HCT116 (cell line): ENCODE measurements around the gene AP1B1. TPM values are rescaled to one million over a fixed set of nuclear protein-coding genes. Genes with fewer than 3 reads are reported as not detected.

Experiments
- ATAC-seq: fragments of 200-7000 bp; cut with Tn5 transposase; 2 replicates; pipeline ENCODE4 v1.9.1; 2020; ENCODE audit warnings: mild to moderate bottlenecking, moderate library complexity
- BruUV-seq: library from RNA; stranded (reverse); fragments of 400-500 nt; replicated peaks from 2 replicates; lab custom pipeline; 2021; lab: Mats Ljungman, UMichigan
- CTCF ChIA-PET: fragments of 300-600 bp; sonication (Branson Sonifier 250); formaldehyde crosslinking; loops from one replicate; lab custom pipeline; 2021; ENCODE audit warnings: antibody characterized with exemption; lab: Charles Lee
- POLR2A ChIA-PET: fragments of 300-600, 350-600 bp; sonication (Branson Sonifier 250); formaldehyde crosslinking; loops from one replicate; lab custom pipeline; 2021; ENCODE audit warnings: antibody characterized with exemption; lab: Charles Lee
- RAD21 ChIA-PET, 2 experiments: fragments of 300-600 bp; sonication (Branson Sonifier 250); formaldehyde crosslinking; loops; one replicate each; lab custom pipeline; 2023; ENCODE audit warnings: low total read pairs in 2 of 2; ENCODE audit not compliant: uncharacterized antibody in 2 of 2, unreplicated experiment in 2 of 2, low non-redundant PET in 1 of 2; lab: Charles Lee
- DNase-seq: peaks from one replicate; pipeline ENCODE4 v3.0.0-alpha.2; 2010; ENCODE audit warnings: low read depth, low spot score
- H2AFZ ChIP-seq: fragments of 200-600 bp; shearing (Covaris generic), sonication (generic); 2 replicates; pipeline ENCODE4 v1.6.1; 2017; ENCODE audit warnings: low read depth, mixed run types, mixed read lengths, antibody characterized with exemption, low read length; ENCODE audit not compliant: poor library complexity, severe bottlenecking
- H3K27ac ChIP-seq: 2 replicates; pipeline ENCODE4 v1.5.1; 2012; ENCODE audit warnings: low read depth, low read length
- H3K27me3 ChIP-seq: fragments of 200-600 bp; sonication (generic); 2 replicates; pipeline ENCODE4 v1.6.1; 2016; ENCODE audit warnings: mixed run types, low read length, mixed read lengths; ENCODE audit not compliant: insufficient read depth
- H3K36me3 ChIP-seq, 2 experiments: fragments of 200-500 bp in 1 of 2; fragments of 200-600 bp in 1 of 2; sonication (Bioruptor generic) in 1 of 2; sonication (generic) in 1 of 2; 2 replicates each; pipeline versions ENCODE4 v1.5.1 to v1.6.1; 2014 to 2016; ENCODE audit warnings: low read length in 2 of 2, inconsistent platforms in 1 of 2, mixed read lengths in 1 of 2, mixed run types in 1 of 2; ENCODE audit not compliant: insufficient read depth in 2 of 2, control insufficient read depth in 1 of 2
- H3K4me1 ChIP-seq, 2 experiments: fragments of 200-600 bp in 1 of 2; sonication (generic) in 1 of 2; 2 replicates each; pipeline versions ENCODE4 v1.5.1 to v1.6.1; 2012 to 2017; ENCODE audit warnings: low read length in 2 of 2, inconsistent platforms in 1 of 2, mild to moderate bottlenecking in 1 of 2, mixed read lengths in 1 of 2, mixed run types in 1 of 2, moderate library complexity in 1 of 2; ENCODE audit not compliant: insufficient read depth in 2 of 2, control insufficient read depth in 1 of 2
- H3K4me2 ChIP-seq: fragments of 200-600 bp; sonication (generic); 2 replicates; pipeline ENCODE4 v1.6.1; 2017; ENCODE audit warnings: mixed run types, low read length, mixed read lengths
- H3K4me3 ChIP-seq, 2 experiments: fragments of 200-600 bp in 1 of 2; sonication (generic) in 1 of 2; replicated peaks in 1 of 2; 2 replicates each; pipeline ENCODE4 v1.5.1; 2011 to 2016; ENCODE audit warnings: low read length in 2 of 2, control low read depth in 1 of 2, low read depth in 1 of 2, mild to moderate bottlenecking in 1 of 2, mixed read lengths in 1 of 2, mixed run types in 1 of 2
- H3K79me2 ChIP-seq: fragments of 200-600 bp; sonication (generic); 2 replicates; pipeline ENCODE4 v1.6.1; 2017; ENCODE audit warnings: mild to moderate bottlenecking, mixed run types, low read length, moderate library complexity, mixed read lengths; ENCODE audit not compliant: insufficient read depth
- H3K9ac ChIP-seq: fragments of 200-600 bp; sonication (generic); 2 replicates; pipeline ENCODE4 v1.6.1; 2016; ENCODE audit warnings: low read length, mixed read lengths
- H3K9me2 ChIP-seq: fragments of 200-600 bp; sonication (generic), shearing (Covaris generic); 2 replicates; pipeline ENCODE4 v1.6.1; 2017; ENCODE audit warnings: mixed run types, mild to moderate bottlenecking, moderate library complexity; ENCODE audit not compliant: insufficient read depth
- H3K9me3 ChIP-seq, 2 experiments: fragments of 200-500 bp in 1 of 2; fragments of 200-600 bp in 1 of 2; sonication (Bioruptor generic) in 1 of 2; sonication (generic) in 1 of 2; 2 replicates each; pipeline ENCODE4 v1.6.1; 2014 to 2017; ENCODE audit warnings: low read length in 2 of 2, mixed read lengths in 2 of 2, inconsistent platforms in 1 of 2, low read depth in 1 of 2, mild to moderate bottlenecking in 1 of 2, mixed run types in 1 of 2, moderate library complexity in 1 of 2; ENCODE audit not compliant: control insufficient read depth in 1 of 2, insufficient read depth in 1 of 2
- H4K20me1 ChIP-seq: fragments of 200-600 bp; sonication (generic), shearing (Covaris generic); 2 replicates; pipeline ENCODE4 v1.6.1; 2017; ENCODE audit warnings: mixed run types, mild to moderate bottlenecking, moderate library complexity; ENCODE audit not compliant: insufficient read depth
- CBX3 ChIP-seq: IDR thresholded peaks from 2 replicates; pipeline ENCODE4 v1.6.1; 2012; ENCODE audit warnings: low read depth
- CEBPB ChIP-seq: IDR thresholded peaks from 2 replicates; pipeline ENCODE4 v1.6.1; 2012; ENCODE audit warnings: low read depth
- EGR1 ChIP-seq: IDR thresholded peaks from 2 replicates; pipeline ENCODE4 v1.6.1; 2012; ENCODE audit warnings: low read depth
- POLR2A ChIP-seq: IDR thresholded peaks from 2 replicates; pipeline ENCODE4 v1.7.0; 2011; ENCODE audit warnings: borderline replicate concordance; ENCODE audit not compliant: insufficient read depth, insufficient read length; ENCODE audit errors: extremely low read depth
- POLR2AphosphoS5 ChIP-seq: IDR thresholded peaks from 2 replicates; pipeline ENCODE4 v1.6.1; 2011; ENCODE audit warnings: mild to moderate bottlenecking, low read depth, low read length, moderate library complexity
- TCF7L2 ChIP-seq: IDR thresholded peaks from 2 replicates; pipeline ENCODE4 v1.7.0; 2011; ENCODE audit warnings: borderline replicate concordance, inconsistent platforms; ENCODE audit not compliant: insufficient read depth, insufficient read length; ENCODE audit errors: extremely low read depth
- intact Hi-C: fragments of 100-400 bp; cut with micrococcal nuclease; formaldehyde crosslinking; loops from 2 replicates; pipeline ENCODE4 v1.10.0; 2022
- total RNA-seq: library from RNA; stranded (reverse); gene quantifications from one replicate; pipeline ENCODE4 v1.2.1, GENCODE V29; 2021; ENCODE audit not compliant: unreplicated experiment
- TF ChIP-seq, protein P1 (sequence below): IDR thresholded peaks from 2 replicates; pipeline ENCODE4 v1.6.1; 2011; ENCODE audit warnings: mild to moderate bottlenecking, low read length, moderate library complexity; ENCODE audit not compliant: insufficient replicate concordance; ENCODE audit errors: extremely low read depth

Gene AP1B1
- total RNA-seq, 1 experiment from 2014 or later = 60.4 TPM

GRCh38 chr22:29300807-29301601 lies 87.4 kb downstream of the AP1B1 start:
- TF ChIP-seq POLR2A = no peak
- no peak for TF ChIP-seq EGR1
- TF ChIP-seq CBX3 = no peak
- TF ChIP-seq TCF7L2 = no peak
- TF ChIP-seq CEBPB = no peak
- TF ChIP-seq POLR2AphosphoS5 = peak; percentile 18; the same call in 1 of the 2 replicates
- TF ChIP-seq, protein P1, sequence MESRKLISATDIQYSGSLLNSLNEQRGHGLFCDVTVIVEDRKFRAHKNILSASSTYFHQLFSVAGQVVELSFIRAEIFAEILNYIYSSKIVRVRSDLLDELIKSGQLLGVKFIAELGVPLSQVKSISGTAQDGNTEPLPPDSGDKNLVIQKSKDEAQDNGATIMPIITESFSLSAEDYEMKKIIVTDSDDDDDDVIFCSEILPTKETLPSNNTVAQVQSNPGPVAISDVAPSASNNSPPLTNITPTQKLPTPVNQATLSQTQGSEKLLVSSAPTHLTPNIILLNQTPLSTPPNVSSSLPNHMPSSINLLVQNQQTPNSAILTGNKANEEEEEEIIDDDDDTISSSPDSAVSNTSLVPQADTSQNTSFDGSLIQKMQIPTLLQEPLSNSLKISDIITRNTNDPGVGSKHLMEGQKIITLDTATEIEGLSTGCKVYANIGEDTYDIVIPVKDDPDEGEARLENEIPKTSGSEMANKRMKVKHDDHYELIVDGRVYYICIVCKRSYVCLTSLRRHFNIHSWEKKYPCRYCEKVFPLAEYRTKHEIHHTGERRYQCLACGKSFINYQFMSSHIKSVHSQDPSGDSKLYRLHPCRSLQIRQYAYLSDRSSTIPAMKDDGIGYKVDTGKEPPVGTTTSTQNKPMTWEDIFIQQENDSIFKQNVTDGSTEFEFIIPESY = no peak
- H3K36me3 ChIP-seq = peaks cover 33 to 40% of the 10 kb centered on the region in 2 experiments
- intact Hi-C loops = no loop called here
- ChIA-PET POLR2A (no interaction called here), CTCF (no interaction called here), RAD21 (no interaction called here)
- peak; percentile 17; the same call in 1 of the 2 replicates for ATAC-seq
- H3K4me1 ChIP-seq = peaks cover 19 to 22% of the 10 kb centered on the region in 2 experiments
- peak overlapping the region; percentile 20; the same call in 1 of the 2 replicates for H3K27ac ChIP-seq
- no peak overlapping the region for H3K4me3 ChIP-seq
- H3K9ac ChIP-seq = no peak overlapping the region
- no peaks in the 10 kb centered on the region for H3K27me3 ChIP-seq
- DNase-seq = no peak
- H3K4me2 ChIP-seq = no peak overlapping the region
- no peaks in the 10 kb centered on the region for H3K9me2 ChIP-seq
- no TSS peak for BruUV-seq
- peaks cover 5% of the 10 kb centered on the region for H3K79me2 ChIP-seq
- H3K9me3 ChIP-seq = no peaks in the 10 kb centered on the region
- H4K20me1 ChIP-seq = peaks cover 12% of the 10 kb centered on the region; the same call in 1 of the 2 replicates
- H2AFZ ChIP-seq = no peak overlapping the region
